T1000 (cell line): ENCODE data around the gene AHI1.
"Not testable (repeated sequence)": the region's sequence is repeated elsewhere in the genome, so short reads cannot be mapped to it uniquely, and the experiment has no call there.

Experiments used
- DNase-seq: peaks from one replicate; lab custom pipeline; 2025; ENCODE audit warnings: mixed read lengths; lab: John Stamatoyannopoulos, UW

Gene AHI1

DNA sequence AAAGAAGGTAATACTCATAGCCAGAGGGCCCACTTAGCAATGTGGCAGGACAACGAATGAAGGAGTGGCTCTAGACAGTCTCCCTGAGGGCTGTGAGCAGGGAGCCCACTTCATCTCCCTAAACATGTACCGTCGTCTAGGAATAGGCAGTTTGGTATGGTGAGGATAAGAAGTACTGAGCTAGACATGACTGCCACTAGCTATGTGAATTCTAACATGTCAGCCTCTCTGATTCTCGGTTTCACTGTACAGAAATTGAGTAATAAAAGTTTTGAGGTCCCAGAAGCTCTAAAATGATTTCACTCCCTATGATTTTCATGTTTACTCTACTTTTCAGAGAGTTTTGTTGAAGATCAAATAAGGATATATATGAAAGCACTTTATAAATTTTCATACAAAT lies 107.1 kb downstream of the AHI1 start:
- DNase-seq: no peak

DNA sequence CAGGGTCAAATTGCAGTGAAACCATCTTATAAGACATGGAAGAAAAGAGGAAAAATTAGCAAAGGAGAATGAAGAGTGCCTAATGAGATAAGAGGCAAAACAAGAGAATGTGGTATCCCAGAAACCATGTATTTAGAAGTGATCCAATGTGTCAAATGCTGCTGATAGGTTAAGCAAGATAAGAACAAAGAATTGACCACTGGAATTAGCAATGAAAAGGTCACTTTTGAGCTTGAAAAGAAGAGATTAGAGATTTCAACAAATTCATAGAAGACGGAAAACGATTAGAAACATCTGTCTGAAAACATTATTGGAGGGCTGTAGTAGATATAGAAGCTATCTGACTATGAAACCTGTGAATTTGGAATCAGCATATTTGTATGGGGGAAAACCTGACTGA lies 112.2 kb downstream of the AHI1 start:
- no peak for DNase-seq

DNA sequence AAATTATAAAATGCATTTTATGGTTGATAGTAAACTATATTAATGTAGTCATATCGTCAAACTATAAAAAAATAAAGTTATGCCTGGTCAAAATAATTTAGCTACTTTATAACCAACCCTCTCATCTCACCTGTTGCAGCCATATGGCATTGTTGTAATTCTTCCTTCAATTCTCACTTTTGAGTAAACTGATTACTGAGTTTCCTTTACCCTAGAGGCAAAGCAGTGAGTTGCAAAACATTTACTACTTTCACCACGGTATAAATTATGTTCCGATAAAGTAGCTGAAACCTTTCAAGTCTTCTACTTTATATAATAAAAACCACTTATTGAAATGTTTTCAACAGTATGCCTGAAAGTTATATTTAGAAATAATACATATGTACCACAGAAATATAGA lies 113.8 kb downstream of the AHI1 start:
- no peak for DNase-seq

DNA sequence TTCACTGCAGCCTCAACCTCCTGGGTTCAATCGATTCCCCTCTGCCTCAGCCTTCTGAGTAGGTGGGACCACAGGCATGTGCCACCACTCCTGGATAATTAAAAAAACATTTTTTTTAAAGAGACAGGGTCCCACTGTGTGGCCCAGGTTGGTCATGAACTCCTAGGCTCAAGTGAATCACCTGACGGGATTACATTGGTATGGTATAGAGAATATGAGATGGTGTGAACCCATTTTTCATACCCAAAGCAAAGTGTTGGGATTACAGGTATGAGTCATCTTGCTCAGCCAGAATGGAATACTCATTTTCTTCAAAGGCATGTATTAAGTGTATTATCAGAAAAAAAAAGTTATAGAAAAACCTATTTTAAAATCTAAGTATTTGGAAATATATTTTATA lies 114.2 kb downstream of the AHI1 start:
- DNase-seq: no peak

DNA sequence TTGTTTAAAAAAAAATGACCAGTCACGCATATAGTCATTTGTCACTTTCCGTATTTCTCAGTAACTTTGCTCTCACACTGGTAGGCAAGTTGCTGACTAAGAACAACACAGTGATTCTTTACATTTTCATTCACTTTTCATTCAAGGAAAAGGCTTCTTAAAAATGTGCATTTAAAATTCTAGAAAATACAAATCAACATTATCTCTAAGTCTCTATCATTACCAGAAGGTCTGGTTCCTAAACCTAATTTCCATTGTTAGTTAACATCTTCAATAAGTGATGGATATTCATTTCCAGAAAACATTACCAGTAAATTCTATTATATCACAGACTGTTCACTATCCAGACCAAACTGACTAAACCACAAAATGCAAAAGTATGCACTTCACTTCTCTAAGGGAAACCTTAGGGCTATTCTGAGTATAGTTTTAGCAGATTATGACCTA lies 115.3 kb downstream of the AHI1 start:
- DNase-seq: no peak

DNA sequence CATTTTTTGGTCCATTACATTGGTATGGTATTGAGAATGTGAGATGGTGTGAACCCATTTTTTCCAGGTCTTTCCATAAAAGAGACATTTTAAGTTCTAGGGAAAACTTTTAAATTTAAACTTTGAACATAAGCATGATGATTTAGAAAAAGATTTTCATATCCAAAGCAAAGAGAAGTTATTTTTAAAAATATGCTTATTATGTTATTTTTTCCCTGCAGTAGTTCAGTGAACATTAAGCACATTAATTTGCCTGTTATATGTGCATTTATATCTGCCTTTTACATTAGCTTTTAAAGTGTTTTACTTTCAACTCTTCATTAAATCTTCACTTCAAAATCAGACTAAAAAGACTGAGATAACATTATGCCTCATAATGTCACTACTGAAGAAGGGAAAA lies 116.7 kb downstream of the AHI1 start:
- no peak for DNase-seq

DNA sequence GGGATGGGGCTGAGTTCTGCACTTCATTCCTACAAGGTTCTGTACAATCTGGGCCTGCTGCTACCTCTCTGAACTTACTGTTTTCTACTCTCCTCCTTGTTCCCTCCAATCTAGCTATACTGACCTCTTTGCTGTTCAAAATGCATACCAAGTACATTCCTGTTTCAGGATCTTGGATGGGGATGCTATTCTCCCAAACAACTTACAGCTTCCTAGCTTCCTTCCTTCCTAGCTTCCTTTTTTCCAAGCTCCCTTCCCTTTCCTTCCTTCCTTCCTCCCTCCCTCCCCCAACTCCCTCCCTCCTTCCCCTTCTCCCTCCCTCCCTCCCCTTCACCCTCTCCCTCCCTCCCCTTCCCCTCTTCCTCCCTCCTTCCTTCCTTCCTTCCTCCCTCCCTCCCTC lies 117.9 kb downstream of the AHI1 start:
- DNase-seq: no peak

DNA sequence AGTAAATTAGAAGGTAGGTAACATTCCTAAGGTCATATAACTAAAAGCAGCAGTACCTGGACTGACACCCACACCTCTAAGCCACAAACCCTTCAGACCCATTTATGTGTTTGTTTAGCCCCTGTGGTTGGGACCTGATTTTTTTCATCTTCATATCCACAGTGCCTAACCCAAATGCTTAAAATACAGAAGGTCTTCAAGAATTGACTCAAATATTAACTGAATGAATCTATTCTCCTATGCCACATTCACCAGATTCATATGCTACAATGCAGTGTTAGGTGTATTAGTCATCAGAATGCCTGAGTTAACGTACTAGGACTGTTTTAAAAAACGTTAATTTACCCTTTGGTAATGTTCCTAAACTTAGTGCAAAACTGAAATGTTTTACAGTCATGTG lies 124.8 kb downstream of the AHI1 start:
- DNase-seq: no peak

DNA sequence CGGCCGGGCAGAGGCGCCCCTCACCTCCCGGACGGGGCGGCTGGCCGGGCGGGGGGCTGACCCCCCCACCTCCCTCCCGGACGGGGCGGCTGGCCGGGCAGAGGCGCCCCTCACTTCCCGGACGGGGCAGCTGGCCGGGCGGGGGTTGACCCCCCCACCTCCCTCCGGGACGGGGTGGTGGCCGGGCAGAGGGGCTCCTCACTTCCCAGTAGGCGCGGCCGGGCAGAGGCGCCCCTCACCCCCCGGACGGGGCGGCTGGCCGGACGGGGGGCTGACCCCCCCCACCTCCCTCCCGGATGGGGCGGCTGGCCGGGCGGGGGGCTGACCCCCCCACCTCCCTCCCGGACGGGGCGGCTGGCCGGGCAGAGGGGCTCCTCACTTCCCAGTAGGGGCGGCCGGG lies 133.9 kb downstream of the AHI1 start:
- DNase-seq: not testable (repeated sequence)

DNA sequence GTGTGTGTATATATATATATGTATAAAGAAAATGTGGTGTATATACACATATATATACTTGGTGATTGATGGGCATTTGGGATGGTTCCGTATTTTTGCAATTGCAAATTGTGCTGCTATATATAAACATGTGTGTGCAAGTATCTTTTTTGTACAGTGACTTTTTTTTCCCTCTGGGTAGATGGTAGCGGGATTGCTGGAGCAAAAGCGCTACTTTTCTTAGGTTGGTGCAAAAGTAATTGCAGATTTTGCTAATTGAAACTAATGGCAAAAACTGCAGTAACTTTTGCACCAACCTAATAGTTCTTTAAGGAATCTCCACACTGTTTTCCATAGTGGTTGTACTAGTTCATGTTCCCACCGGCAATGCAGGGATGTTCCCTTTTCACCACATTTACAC lies 135.4 kb downstream of the AHI1 start:
- no peak for DNase-seq

DNA sequence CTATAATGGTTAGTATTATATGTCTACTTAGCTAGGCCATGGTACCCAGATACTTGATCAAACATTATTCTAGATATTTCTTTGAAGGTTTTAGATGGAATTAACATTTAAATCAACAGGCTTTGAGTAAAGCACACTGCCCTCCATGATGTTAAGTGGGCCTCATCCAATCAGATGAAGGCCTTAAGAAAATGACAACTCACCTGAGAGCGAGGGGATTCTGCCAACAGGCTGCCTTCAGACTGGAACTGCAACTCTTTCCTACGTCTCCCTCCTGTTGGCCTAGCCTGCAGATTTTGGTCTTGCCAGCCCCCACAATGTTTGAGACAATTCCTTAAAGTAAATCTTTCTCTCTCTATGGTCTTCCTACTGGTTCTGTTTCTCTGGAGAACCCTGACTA lies 137.3 kb downstream of the AHI1 start:
- no peak for DNase-seq

DNA sequence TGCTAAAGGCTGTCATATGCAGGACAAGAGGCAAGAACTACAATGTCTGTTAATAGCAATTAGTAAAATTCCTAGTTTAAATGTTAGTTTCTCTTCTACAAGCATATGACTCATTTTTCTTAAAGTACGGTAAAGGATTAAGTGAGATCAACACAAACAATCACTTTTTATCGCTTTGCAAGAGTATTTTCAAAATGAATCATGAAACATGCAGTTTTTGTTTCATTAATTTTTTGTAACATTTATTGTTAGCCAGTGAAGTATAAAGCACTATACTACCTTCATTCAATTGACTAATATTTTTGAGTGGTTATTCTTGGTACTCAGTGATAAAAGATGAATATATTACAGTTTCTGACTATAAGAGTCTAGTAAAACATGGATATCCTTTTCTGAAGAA lies 138.6 kb downstream of the AHI1 start:
- DNase-seq: no peak

DNA sequence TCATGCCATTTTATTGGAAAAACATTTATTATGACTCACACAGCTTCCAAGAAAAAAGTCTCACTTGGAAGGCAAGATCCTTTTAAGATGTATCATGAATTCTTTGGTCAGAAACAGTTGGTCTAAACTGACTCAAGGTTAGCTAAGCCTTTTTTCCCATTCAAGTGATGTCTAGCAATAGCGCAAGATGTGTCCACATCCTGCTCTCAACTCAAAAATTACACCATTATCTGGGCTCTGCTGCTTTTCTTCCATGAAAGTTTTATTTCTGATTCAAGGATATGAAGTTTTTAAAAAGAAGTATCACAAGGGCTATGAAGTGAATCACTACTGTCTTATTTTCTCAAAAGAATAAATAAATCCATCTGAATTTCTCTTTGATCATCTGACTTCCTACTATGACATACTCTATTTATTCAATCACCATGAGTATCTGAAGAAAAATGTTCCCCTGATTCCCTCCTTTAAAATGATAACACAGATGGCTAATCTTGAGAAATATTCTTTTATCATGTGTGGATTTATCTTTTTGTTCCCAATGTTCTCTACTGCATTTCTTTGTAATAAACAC lies 139.2 kb downstream of the AHI1 start:
- DNase-seq: no peak

DNA sequence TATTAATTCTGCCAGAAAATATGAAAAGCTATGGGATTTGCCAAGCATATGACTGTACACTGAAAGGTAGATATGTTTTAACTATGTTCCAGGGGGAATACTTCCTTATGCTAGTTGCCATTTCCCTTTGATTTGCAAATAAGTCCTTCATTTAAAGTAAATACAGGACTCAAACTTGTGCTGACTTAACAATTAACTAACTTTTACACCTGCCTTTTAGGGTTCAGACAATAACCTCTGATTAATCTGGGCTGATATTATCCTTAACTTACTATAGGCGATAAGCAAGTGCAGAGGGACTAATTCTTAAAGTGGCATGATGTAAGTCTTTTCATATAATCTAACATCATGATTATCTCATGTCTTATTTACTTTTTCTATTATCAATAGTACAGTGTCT lies 143.1 kb downstream of the AHI1 start:
- no peak for DNase-seq

DNA sequence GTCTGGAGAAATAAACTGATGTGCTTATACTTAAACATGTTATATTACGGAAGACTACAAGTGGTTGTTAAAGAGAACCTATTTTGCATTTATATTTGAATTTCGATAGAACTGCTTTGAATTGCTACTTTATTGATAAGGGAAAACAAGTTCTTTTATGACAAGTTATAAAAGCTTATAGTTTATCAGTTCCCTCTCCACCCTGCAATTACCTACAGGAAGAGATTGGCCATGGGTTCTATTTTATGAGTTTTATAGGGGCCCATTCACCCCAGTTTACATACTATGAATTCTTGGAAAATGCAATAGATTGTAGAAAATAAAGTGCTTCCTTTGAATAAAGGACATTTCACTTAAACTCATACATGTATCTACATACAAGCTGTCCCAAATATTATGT lies 144.4 kb downstream of the AHI1 start:
- no peak for DNase-seq

DNA sequence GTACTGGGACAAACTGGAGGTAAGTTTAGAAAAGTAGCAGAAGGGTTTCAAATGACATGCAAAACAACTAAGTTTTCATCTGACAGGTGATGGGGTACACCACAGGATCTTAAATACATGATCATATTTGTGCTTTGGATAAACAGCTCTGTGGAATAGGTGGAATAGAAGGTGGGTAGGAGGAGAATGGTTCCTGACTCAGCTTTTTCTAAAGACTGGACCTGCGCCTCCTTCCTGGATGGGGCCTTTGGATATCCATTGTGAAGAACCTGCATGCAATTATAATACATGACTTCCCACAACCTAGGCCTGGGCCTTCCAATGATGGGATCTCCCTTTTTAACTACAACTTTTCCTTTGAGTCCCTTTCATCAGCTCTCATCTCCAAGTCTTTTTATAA lies 145.9 kb downstream of the AHI1 start:
- no peak for DNase-seq

DNA sequence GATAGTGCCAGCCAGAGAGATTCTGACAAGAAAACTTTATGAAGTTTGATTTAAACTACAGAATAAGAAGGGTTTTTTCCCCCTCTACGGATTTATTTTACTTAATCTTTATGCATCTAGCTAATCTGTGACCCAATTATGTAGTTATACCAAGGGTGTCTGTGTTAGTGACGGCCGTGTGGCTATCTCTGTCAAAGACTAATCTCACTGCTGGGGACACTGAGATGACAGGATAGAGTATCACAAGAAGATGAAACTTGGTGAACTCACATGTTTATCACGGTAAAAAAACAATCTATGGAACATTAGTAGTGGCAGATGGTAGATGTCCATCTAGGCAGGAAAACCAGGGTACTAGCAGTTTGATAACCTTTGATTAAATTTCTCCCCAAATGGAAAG lies 149.7 kb downstream of the AHI1 start:
- no peak for DNase-seq

DNA sequence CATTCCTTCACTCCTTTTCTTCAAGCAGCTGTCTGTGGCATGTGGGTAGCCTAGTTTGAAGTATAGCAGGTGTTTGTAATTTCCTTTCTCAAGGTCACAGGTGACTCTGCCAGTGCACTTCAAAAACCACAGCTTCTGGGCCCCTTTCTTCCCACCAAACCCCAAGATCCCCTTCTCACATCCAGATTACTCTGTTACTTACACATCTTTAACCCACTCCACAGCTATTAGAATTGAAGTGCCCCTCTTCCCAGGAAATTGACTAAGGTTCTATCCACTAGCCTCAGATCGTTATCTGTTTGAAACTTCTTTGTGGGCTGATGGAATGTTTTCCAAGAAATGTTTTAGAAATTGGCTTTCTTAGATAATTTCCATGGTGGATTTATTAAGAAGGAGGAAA lies 150.8 kb downstream of the AHI1 start:
- no peak for DNase-seq

DNA sequence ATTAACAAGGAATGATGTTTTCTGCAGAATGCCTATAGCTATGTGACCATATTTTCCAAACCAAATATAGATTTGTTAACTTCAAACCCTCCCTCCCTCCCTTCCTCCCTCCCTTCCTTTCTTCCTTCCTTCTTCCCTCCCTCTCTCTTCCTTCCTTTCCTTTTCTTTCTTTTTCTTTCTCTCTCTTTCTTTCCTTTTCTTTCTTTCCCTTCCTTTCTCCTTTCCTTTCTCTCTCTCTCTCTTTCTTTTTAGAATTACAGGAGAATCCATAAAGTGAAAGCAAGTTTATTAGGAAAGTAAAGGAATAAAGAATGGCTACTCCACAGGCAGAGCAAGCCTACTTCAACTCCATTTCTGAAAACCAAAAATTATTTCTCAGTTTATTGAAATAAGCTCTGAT lies 153.0 kb downstream of the AHI1 start:
- DNase-seq: no peak

DNA sequence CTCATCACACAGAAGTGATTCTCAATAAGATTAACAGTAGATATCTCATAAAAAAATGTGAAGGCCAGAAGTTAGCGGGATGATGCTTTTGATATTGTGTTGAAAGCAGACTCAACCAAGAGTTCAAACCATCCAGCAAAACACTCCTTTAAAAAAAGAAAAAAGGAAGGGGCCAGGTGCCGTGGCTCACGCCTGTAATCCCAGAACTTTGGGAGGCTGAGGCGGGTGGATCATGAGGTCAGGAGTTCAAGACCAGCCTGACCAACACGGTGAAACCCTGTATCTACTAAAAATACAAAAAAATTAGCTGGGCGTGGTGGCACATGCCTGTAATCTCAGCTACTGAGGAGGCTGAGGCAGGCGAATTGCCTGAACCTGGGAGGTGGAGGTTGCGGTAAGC lies 157.6 kb downstream of the AHI1 start:
- DNase-seq: not testable (repeated sequence)

DNA sequence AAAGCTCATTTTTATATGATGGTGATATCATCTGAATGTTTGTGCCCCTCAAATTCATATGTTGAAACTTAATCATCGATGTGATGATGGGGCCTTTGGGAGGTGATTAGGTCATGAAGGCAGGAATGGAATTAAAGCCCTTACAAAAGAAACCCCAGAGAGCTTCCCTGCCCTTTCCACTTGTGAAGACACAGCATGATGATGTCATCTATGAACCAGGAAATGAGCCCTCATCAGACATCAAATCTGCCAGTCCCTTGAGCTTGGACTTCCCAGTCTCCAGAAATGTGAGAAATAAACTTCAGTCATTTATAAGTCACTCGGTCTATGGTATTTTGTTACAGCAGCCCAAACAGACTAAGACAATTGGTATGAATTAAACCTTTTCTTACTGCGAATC lies 163.4 kb downstream of the AHI1 start:
- peak; percentile 28 for DNase-seq

DNA sequence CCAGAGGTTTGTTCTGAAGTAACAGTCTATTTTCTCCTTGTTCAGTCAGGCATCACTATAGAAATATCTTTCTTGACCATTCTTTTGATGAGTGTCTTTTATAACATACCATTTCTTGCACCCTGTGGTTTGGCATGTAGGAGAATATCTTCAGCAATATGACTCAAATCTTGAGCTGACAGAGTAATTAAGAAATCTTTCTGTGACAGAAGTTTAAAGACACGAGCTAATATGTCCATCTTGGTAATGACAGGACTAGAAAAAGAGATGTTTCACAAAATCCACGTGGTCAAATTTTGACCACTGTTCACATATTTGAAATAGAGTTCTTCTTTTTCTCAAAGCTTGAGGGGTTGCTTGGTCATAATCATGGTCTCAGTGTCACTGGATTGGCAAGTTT lies 166.5 kb downstream of the AHI1 start:
- DNase-seq: no peak

DNA sequence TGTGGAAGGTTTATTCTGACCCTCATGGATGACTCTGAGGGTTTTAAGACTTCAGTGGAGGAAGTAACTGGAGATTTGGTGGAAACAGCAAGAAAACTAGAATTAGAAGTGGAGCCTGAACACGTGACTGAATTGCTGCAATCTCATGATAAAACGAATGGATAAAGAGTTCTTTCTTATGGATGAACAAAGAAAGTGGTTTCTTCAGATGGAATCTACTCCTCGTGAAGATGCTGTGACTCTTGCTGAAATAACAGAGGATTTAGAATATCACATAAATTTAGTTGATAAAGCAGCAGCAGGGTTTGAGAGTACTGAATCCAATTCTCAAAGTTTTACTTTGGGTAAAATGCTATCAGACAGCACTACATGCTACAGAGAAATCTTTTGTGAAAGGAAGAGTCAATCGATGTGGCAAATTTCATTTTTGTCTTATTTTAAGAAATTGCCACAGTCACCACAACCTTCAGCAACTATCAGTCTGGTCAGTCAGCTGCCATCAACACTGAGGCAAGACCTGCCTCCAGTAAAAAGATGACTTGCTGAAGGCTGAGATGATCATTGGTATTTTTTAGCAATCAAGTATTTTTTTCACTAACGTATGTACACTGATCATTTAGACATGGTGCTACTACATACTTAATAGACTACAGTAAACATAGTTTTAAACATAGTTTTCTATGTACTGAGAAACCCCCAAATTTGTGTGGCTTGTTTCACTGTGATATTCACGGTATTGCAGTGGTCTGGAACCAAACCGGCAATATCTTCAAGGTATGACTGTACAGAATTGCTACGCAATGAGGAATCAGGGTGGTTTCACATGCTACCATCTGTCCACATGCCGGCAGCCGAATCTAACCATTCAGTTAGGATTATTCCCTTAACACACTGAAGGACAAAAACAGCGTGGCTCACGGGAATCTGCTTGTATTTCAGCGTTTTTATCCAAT lies 167.4 kb downstream of the AHI1 start:
- no peak for DNase-seq

DNA sequence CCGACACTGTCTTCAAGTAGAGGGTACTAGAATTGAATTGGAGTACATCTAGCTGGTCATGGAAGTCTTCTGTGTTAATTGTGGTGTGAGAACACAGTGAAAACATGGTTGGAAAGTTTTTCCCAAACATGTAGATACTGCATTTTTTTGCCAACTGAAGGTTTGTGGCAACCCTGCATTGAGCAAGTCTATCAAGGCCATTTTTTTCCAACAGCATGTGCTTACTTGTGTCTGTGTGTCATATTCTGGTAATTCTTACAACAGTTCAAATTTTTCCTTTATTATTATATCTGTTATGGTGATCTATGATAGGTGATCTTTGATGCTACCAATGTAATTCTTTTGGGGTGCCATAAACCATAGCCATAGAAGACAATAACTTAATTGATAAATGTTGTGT lies 169.4 kb downstream of the AHI1 start:
- DNase-seq: no peak
